Measurements from ENCODE around the gene C18orf32.
"Not testable (repeated sequence)": the region's sequence is repeated elsewhere in the genome, so short reads cannot be mapped to it uniquely, and the experiment has no call there.

The C18orf32 gene

DNA sequence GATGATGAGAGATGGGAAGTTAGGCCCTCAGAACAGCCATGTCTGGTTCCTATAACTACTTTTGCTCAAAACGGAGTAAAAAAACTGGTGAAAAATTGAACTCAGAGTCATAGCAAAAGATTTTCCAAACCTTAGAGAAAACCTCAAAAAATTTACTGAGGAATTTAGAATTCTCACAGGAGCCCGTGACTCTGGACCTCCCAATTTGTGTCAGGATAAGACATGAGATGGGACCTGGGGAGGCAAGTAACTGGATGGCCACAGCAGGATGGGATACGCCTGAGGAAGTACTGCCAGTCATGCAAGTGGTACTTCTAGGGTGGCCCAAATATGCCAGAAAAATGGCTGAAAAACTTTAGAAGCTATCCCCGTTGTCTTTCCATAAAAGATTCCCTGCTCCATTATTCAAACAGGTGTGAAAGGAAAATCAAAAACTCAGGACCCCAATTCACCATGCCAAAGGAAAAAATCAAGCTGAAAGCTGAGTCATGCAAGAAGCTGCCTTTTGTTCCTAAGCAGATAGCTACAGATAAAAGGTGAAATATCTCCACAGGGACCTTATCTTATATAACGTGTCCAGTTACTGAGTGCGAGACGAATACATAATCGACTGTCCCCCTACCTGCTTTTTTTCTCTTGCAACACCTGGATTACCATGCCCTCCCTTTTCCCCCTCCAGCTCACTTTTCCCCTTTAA is 40.7 kb upstream of the C18orf32 start:
- Histone ChIP-seq H3K27me3 (ENCODE audit: control insufficient read depth, insufficient read depth, low read length) (no peaks in the 10 kb centered on the region), H2AFZ (no peak overlapping the region), H3K36me3 (ENCODE audit: control insufficient read depth, insufficient read depth, low read length) (no peaks in the 10 kb centered on the region), H3K9me3 (ENCODE audit: control insufficient read depth, low read length) (no peaks in the 10 kb centered on the region), H3K4me2 (ENCODE audit: low read length) (no peak overlapping the region), H3K4me1 (no peaks in the 10 kb centered on the region), H3K4me3 (ENCODE audit: low read depth, low read length) (no peak overlapping the region), H3K9ac (no peak overlapping the region), H3K79me2 (no peaks in the 10 kb centered on the region), H3K27ac (no peak overlapping the region)
- TF ChIP-seq CTCF (IDR thresholded peaks at IDR 0.05): no peak

DNA sequence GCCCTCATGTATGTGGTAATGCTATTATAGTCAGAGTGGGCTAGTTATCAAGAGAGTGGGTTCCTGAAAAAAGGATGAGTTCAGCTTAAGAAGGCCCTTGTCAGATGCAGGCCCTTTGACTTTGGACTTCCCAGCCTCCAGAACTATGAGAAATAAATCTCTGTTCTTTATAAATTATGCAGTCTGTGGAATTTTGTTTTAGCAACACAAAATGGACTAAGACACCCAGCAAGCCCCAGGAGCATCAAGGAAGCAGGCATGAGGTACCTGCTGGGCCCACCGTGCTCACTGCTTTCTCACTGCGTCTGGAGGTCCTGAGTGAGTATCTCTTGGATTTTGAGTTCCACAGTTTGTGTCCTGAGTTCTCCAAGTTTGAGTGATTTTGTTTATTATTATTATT is 38.9 kb upstream of the C18orf32 start:
- H3K9me3 ChIP-seq (ENCODE audit: control insufficient read depth, low read length): no peaks in the 10 kb centered on the region
- H3K4me1 ChIP-seq: no peaks in the 10 kb centered on the region
- no peaks in the 10 kb centered on the region for H3K36me3 ChIP-seq (ENCODE audit: control insufficient read depth, insufficient read depth, low read length)
- H3K27me3 ChIP-seq (ENCODE audit: control insufficient read depth, insufficient read depth, low read length): no peaks in the 10 kb centered on the region
- H3K4me2 ChIP-seq (ENCODE audit: low read length): no peak overlapping the region
- no peaks in the 10 kb centered on the region for H3K79me2 ChIP-seq
- H3K4me3 ChIP-seq (ENCODE audit: low read depth, low read length): no peak overlapping the region
- H3K9ac ChIP-seq: no peak overlapping the region
- no peak overlapping the region for H2AFZ ChIP-seq
- no peak overlapping the region for H3K27ac ChIP-seq
- TF ChIP-seq CTCF (IDR thresholded peaks at IDR 0.05): no peak

- Histone ChIP-seq H3K36me3 (ENCODE audit: control insufficient read depth, insufficient read depth, low read length) (no peaks in the 10 kb centered on the region), H3K27me3 (ENCODE audit: control insufficient read depth, insufficient read depth, low read length) (no peaks in the 10 kb centered on the region), H3K79me2 (no peaks in the 10 kb centered on the region), H3K4me1 (no peaks in the 10 kb centered on the region), H3K9me3 (ENCODE audit: control insufficient read depth, low read length) (no peaks in the 10 kb centered on the region), H3K4me3 (ENCODE audit: low read depth, low read length) (no peak overlapping the region), H2AFZ (no peak overlapping the region), H3K4me2 (ENCODE audit: low read length) (no peak overlapping the region), H3K9ac (no peak overlapping the region), H3K27ac (no peak overlapping the region)
- TF ChIP-seq CTCF (IDR thresholded peaks at IDR 0.05): no peak
These were observed 37.9 kb upstream of the C18orf32 start for GRCh38 chr18:49524951-49525350.

- no peak for TF ChIP-seq CTCF (IDR thresholded peaks at IDR 0.05)
- Histone ChIP-seq H3K4me3 (ENCODE audit: low read depth, low read length) (no peak overlapping the region), H3K4me1 (no peaks in the 10 kb centered on the region), H3K9ac (no peak overlapping the region), H3K9me3 (ENCODE audit: control insufficient read depth, low read length) (no peaks in the 10 kb centered on the region), H3K27ac (no peak overlapping the region), H3K79me2 (no peaks in the 10 kb centered on the region), H3K27me3 (ENCODE audit: control insufficient read depth, insufficient read depth, low read length) (no peaks in the 10 kb centered on the region), H2AFZ (no peak overlapping the region), H3K36me3 (ENCODE audit: control insufficient read depth, insufficient read depth, low read length) (no peaks in the 10 kb centered on the region), H3K4me2 (ENCODE audit: low read length) (no peak overlapping the region)
These were observed 37.3 kb upstream of the C18orf32 start for GRCh38 chr18:49524349-49524748.

DNA sequence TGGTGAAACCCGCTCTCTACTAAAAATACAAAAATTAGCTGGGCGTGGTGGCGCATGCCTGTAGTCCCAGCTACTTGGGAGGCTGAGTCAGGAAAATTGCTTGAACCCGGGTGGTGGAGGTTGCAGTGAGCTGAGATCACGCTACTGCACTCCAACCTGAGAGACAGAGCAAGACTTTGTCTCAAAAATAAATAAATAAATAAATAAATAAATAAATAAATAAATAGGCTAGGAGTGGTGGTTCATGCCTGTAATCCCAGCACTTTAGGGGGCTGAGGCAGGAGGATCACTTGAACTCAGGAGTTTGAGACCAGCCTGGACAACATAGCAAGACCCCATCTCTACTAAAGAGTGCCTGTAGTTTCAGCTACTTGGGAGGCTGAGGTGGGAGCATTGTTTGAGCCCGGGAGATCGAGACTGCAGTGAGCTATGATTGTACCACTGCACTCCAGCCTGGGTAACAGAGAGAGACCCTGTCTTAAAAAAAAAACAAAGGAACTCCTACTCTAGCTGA is 36.6 kb upstream of the C18orf32 start:
- not testable (repeated sequence) for H3K79me2 ChIP-seq, H3K4me1 ChIP-seq

More for the DNA sequence above, 36.6 kb upstream of the C18orf32 start:
- H2AFZ ChIP-seq; H3K4me2 ChIP-seq (ENCODE audit: low read length); H3K4me3 ChIP-seq (ENCODE audit: low read depth, low read length); H3K9me3 ChIP-seq (ENCODE audit: control insufficient read depth, low read length); H3K9ac ChIP-seq; H3K36me3 ChIP-seq (ENCODE audit: control insufficient read depth, insufficient read depth, low read length); H3K27ac ChIP-seq; H3K27me3 ChIP-seq (ENCODE audit: control insufficient read depth, insufficient read depth, low read length): not testable (repeated sequence)
